Stomach smooth muscle (tissue), 2 donors: Measurements from ENCODE around the gene CD180.

Source experiments
- H3K27ac ChIP-seq: one replicate; pipeline ENCODE4 v1.7.0; 2013; ENCODE audit warnings: mild to moderate bottlenecking, low read length, inconsistent platforms
- H3K27me3 ChIP-seq, 2 donors: one replicate each; pipeline ENCODE4 v1.7.0; 2013; ENCODE audit warnings: low read length in 2 of 2; ENCODE audit not compliant: insufficient read depth in 2 of 2, control insufficient read depth in 1 of 2
- H3K36me3 ChIP-seq, 2 donors: one replicate each; pipeline ENCODE4 v1.7.0; 2013; ENCODE audit warnings: low read length in 2 of 2; ENCODE audit not compliant: control insufficient read depth in 2 of 2, insufficient read depth in 2 of 2
- H3K4me1 ChIP-seq: one replicate; pipeline ENCODE4 v1.7.0; 2013; ENCODE audit warnings: low read length; ENCODE audit not compliant: control insufficient read depth, insufficient read depth
- H3K4me3 ChIP-seq, 2 donors: one replicate each; pipeline ENCODE4 v1.7.0; 2013; ENCODE audit warnings: low read length in 2 of 2
- H3K9ac ChIP-seq, 2 donors: one replicate each; pipeline ENCODE4 v1.7.0; 2013; ENCODE audit warnings: low read length in 2 of 2, mild to moderate bottlenecking in 1 of 2
- H3K9me3 ChIP-seq, 2 donors: one replicate each; pipeline ENCODE4 v1.7.0; 2013; ENCODE audit warnings: low read length in 2 of 2; ENCODE audit not compliant: control insufficient read depth in 2 of 2
- donor health status: healthy.
- donor health status: Pancreatic carcinoma.

Gene CD180

DNA sequence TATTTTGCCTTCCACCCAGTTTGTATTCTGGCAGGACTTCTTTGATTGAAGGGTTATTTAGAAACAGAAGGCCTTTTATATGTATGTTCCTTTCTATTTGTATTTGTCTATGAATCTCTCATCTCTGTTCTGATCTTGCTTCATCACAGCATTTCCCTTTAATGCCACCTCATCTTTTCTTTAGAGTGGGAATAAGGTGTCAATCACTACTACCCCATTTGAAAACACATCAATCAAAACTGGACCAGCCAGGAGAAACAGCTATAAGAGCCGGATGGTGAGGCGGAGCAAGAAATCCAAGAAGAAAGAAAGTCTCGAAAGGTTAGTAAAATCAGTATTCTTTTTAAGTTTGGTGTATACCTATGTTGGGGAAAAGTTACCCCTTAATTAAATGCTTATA is 36.3 kb downstream of the CD180 start:
- H3K9ac ChIP-seq, result no peak overlapping the region
- no peaks in the 10 kb centered on the region for H3K9me3 ChIP-seq
- H3K4me3 ChIP-seq, result no peak overlapping the region
- H3K36me3 ChIP-seq, result peaks cover 24% of the 10 kb centered on the region in 2 donors
- no peak overlapping the region for H3K27ac ChIP-seq
- no peaks in the 10 kb centered on the region for H3K27me3 ChIP-seq
- no peaks in the 10 kb centered on the region for H3K4me1 ChIP-seq

- Histone ChIP-seq H3K4me1 (no peaks in the 10 kb centered on the region), H3K4me3 (no peak overlapping the region), H3K27me3 (no peaks in the 10 kb centered on the region), H3K9ac (no peak overlapping the region), H3K36me3 (peaks cover 15 to 19% of the 10 kb centered on the region in 2 donors), H3K9me3 (no peaks in the 10 kb centered on the region), H3K27ac (no peak overlapping the region)
Measured at GRCh38 chr5:67156976-67157583, 39.5 kb downstream of the CD180 start.

- Histone ChIP-seq H3K9ac (no peak overlapping the region), H3K36me3 (peaks cover 24 to 28% of the 10 kb centered on the region in 2 donors), H3K4me3 (no peak overlapping the region), H3K4me1 (no peaks in the 10 kb centered on the region), H3K27me3 (no peaks in the 10 kb centered on the region), H3K27ac (no peak overlapping the region), H3K9me3 (no peaks in the 10 kb centered on the region)
Measured at GRCh38 chr5:67154556-67155206, 41.9 kb downstream of the CD180 start.

DNA sequence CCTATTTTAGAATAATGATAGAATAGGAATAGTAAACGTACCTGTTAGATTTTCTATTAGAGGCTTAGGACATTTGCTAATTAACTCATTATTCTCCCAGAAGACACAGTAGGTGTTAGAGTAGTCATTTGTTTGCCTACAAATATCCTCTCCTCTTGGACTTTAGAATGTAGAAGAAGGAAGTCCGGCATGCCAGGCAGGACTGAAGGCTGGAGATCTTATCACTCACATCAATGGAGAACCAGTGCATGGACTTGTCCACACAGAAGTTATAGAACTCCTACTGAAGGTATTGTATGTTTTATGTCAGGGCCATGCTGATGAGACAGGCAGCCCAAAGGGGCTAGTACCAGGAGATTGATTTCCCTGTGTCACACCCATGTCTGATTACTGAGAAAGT is 43.3 kb downstream of the CD180 start:
- Histone ChIP-seq H3K36me3 (peaks cover 28% of the 10 kb centered on the region in 2 donors), H3K9ac (no peak overlapping the region), H3K4me3 (no peak overlapping the region), H3K27ac (no peak overlapping the region), H3K9me3 (no peaks in the 10 kb centered on the region), H3K27me3 (no peaks in the 10 kb centered on the region), H3K4me1 (no peaks in the 10 kb centered on the region)

GRCh38 chr5:67152400-67152799 is 44.2 kb downstream of the CD180 start:
- no peaks in the 10 kb centered on the region for H3K9me3 ChIP-seq

DNA sequence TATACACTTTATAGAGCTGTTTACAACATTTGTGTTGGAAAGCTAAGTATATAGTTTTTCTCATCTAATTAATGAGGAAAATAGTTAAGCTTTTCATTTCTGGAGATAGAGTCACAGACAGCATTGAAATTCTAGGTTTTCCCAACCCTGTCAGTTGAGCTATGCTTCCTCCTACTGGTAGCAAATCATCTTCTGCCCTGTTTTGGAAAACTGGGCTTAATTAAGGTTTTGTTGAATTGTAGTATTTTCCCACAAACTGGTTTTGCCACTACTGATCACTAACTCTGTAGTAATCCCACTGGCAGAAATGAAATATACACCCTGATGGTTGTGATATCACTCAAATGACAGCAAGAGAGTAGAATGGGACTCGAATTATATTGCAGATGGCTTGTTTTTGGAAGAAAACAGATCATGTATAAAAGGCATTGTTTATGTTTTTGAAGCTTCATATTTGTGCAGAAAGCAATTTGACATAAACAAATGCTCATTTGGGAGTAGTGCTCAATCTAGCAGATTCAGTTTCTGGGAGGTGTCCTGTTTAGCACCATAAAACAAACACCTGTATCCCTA is 46.6 kb downstream of the CD180 start:
- H3K9ac ChIP-seq, result no peak overlapping the region
- peaks cover 35 to 41% of the 10 kb centered on the region in 2 donors for H3K36me3 ChIP-seq
- no peaks in the 10 kb centered on the region for H3K4me1 ChIP-seq
- no peak overlapping the region for H3K27ac ChIP-seq
- peak overlapping the region in 1 of 2 donors; percentile 41 for H3K4me3 ChIP-seq
- no peaks in the 10 kb centered on the region for H3K9me3 ChIP-seq
- H3K27me3 ChIP-seq, result no peaks in the 10 kb centered on the region

More at GRCh38 chr5:67152400-67152799, 44.2 kb downstream of the CD180 start:
- H3K27ac ChIP-seq, result no peak overlapping the region
- H3K36me3 ChIP-seq, result peaks cover 28 to 30% of the 10 kb centered on the region in 2 donors
- H3K9ac ChIP-seq, result no peak overlapping the region
- no peaks in the 10 kb centered on the region for H3K27me3 ChIP-seq
- H3K4me1 ChIP-seq, result no peaks in the 10 kb centered on the region
- no peak overlapping the region for H3K4me3 ChIP-seq

DNA sequence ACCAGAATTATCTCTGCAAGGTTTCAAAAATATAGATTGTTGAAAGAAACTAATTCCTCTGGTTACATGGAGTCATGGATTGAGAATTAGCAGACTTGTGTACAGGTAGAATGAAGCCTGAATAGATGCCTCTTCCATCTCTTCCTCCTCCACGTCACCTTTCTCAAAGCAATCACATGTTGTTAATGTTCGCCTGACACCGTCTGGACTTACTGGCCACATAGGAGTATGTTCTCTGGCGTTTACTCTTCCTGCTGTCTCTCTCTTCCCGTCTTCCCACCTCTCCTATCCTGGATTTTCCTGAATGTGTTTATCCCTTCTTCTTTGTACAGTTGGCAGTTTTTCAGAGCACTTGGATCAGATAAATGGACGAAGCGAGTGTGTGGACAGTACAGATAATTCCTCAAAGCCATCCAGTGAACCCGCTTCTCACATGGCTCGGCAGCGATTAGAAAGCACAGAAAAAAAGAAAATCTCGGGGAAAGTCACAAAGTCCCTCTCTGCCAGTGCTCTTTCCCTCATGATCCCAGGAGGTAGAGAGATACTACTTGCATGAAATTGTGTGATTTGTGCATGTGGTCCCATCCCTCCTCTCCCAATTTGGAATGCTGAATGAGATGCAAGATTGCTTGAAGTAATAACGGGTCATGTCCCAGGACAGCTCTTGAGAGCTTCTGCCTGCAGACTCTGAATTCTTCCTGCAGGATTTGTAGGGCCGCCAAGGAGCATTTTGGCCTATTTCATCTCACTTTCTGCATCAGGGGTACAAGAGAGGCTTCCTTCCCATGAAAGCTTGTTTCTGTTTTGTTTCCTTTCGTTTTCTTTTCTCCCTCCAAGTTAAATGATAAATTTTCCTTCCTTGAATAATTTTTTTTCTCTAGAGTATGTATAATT is 47.3 kb downstream of the CD180 start:
- H3K9me3 ChIP-seq, result no peaks in the 10 kb centered on the region
- peak overlapping the region in 1 of 2 donors; percentile 3 for H3K9ac ChIP-seq
- no peak overlapping the region for H3K27ac ChIP-seq
- H3K4me3 ChIP-seq, result peak overlapping the region in 1 of 2 donors; percentile 41
- no peaks in the 10 kb centered on the region for H3K27me3 ChIP-seq
- H3K4me1 ChIP-seq, result no peaks in the 10 kb centered on the region
- peaks cover 36 to 43% of the 10 kb centered on the region in 2 donors for H3K36me3 ChIP-seq

DNA sequence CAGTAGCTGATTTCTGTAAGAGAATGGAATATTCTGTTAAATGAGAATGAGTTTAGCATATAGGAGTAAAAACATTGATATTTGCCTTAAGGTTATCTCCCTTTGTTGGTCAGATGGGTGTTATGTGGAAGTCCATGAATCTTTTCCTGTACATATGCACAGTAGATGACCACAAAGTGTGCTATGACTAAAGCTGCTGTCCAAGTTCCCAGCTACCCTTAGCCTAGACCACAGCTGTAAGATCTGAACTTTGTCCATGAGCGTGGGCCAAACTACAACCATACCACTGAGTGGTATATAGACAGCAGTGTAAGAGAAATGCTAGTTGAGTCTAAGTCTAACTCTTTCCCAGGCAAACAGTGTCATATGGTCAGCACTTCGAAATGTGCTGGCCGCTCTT is 48.8 kb downstream of the CD180 start:
- Histone ChIP-seq H3K27ac (no peak overlapping the region), H3K4me1 (no peaks in the 10 kb centered on the region), H3K36me3 (peaks cover 40 to 54% of the 10 kb centered on the region in 2 donors), H3K4me3 (no peak overlapping the region), H3K9me3 (no peaks in the 10 kb centered on the region), H3K27me3 (no peaks in the 10 kb centered on the region), H3K9ac (no peak overlapping the region)

DNA sequence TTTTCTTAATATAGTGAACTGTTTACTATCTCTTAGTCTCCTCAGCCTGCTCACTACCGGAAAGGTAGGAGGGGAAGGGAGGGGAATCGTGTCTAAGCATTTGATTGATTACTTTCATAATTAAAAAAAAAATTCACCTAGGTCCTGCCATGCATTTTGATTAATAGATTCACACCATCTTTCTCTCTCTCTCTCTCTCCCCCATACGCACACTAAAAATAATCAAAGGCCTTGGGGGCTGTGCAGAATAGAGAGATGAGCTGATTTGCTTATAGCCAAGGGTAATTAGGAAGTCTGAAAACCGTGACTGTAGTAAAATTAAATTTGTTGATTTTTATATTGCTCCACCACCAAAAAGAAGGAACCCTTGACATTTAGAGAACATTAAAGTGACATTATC is 49.6 kb downstream of the CD180 start:
- peaks cover 44 to 59% of the 10 kb centered on the region in 2 donors for H3K36me3 ChIP-seq
- H3K27ac ChIP-seq, result no peak overlapping the region
- no peak overlapping the region for H3K4me3 ChIP-seq
- no peaks in the 10 kb centered on the region for H3K27me3 ChIP-seq
- H3K9me3 ChIP-seq, result no peaks in the 10 kb centered on the region
- no peaks in the 10 kb centered on the region for H3K4me1 ChIP-seq
- H3K9ac ChIP-seq, result no peak overlapping the region

GRCh38 chr5:67146574-67146973 is 50.0 kb downstream of the CD180 start:
- Histone ChIP-seq H3K36me3 (peaks cover 44 to 59% of the 10 kb centered on the region in 2 donors), H3K4me1 (no peaks in the 10 kb centered on the region)

More at GRCh38 chr5:67146574-67146973, 50.0 kb downstream of the CD180 start:
- H3K9me3 ChIP-seq, result no peaks in the 10 kb centered on the region
- H3K4me3 ChIP-seq, result no peak overlapping the region
- no peaks in the 10 kb centered on the region for H3K27me3 ChIP-seq
- H3K9ac ChIP-seq, result no peak overlapping the region
- H3K27ac ChIP-seq, result no peak overlapping the region
